A673 (cell line): Measurements from ENCODE around the gene ADAMTS14. TPM values are rescaled to one million over a fixed set of nuclear protein-coding genes. Genes with fewer than 3 reads are reported as not detected.

Experiments
- BruUV-seq: library from RNA; stranded (reverse); fragments of 400-500 nt; replicated peaks from 2 replicates; lab custom pipeline; 2021; lab: Mats Ljungman, UMichigan
- CTCF ChIA-PET: fragments of 300-600 bp; sonication (Branson Sonifier 250); formaldehyde crosslinking; loops from one replicate; lab custom pipeline; 2022; ENCODE audit warnings: antibody characterized with exemption; lab: Charles Lee
- POLR2A ChIA-PET: fragments of 300-600 bp; sonication (Branson Sonifier 250); formaldehyde crosslinking; loops from one replicate; lab custom pipeline; 2022; ENCODE audit warnings: antibody characterized with exemption; ENCODE audit not compliant: low non-redundant PET; lab: Charles Lee
- DNase-seq: peaks from one replicate; pipeline ENCODE4 v3.0.0-alpha.2; 2015; ENCODE audit warnings: low spot score
- H3K27ac ChIP-seq: fragments of 200-600 bp; sonication (generic); 2 replicates; pipeline ENCODE4 v1.5.1; 2016; ENCODE audit warnings: mixed run types, low read depth, mild to moderate bottlenecking, mixed read lengths, antibody characterized with exemption, low read length; ENCODE audit not compliant: poor library complexity, severe bottlenecking
- H3K27me3 ChIP-seq: fragments of 200-600 bp; sonication (generic); replicated peaks from 2 replicates; pipeline ENCODE4 v1.6.1; 2017; ENCODE audit warnings: mixed run types, low read depth, mild to moderate bottlenecking, mixed read lengths, antibody characterized with exemption, low read length; ENCODE audit not compliant: insufficient read depth, poor library complexity
- H3K36me3 ChIP-seq: fragments of 200-600 bp; sonication (generic); 2 replicates; pipeline ENCODE4 v1.6.1; 2016; ENCODE audit warnings: mixed run types, mild to moderate bottlenecking, mixed read lengths, antibody characterized with exemption, low read length; ENCODE audit not compliant: insufficient read depth, poor library complexity, severe bottlenecking
- H3K4me1 ChIP-seq: fragments of 200-600 bp; sonication (generic); 2 replicates; pipeline ENCODE4 v1.6.1; 2017; ENCODE audit warnings: mixed run types, mild to moderate bottlenecking, mixed read lengths, antibody characterized with exemption, low read length; ENCODE audit not compliant: insufficient read depth, poor library complexity, severe bottlenecking
- H3K4me3 ChIP-seq: fragments of 200-600 bp; sonication (generic); 2 replicates; pipeline ENCODE4 v1.5.1; 2016; ENCODE audit warnings: low read depth, mixed run types, mild to moderate bottlenecking, mixed read lengths, low read length; ENCODE audit not compliant: poor library complexity, severe bottlenecking
- H3K9me3 ChIP-seq: fragments of 200-600 bp; sonication (generic); 2 replicates; pipeline ENCODE4 v1.6.1; 2016; ENCODE audit warnings: mixed run types, low read depth, mild to moderate bottlenecking, mixed read lengths, antibody characterized with exemption, low read length; ENCODE audit not compliant: poor library complexity, severe bottlenecking
- CTCF ChIP-seq: fragments of 300-800, 200-600 bp; sonication (generic); conservative IDR thresholded peaks from 2 replicates; pipeline ENCODE4 v1.5.1; 2017; ENCODE audit warnings: low read depth, mild to moderate bottlenecking, antibody characterized with exemption, low read length, moderate library complexity, mixed read lengths
- EZH2 ChIP-seq: fragments of 200-600 bp; sonication (generic); IDR thresholded peaks from 2 replicates; pipeline ENCODE4 v1.6.1; 2017; ENCODE audit warnings: borderline replicate concordance, low read depth, mild to moderate bottlenecking, mixed read lengths, antibody characterized with exemption, low read length; ENCODE audit not compliant: poor library complexity, severe bottlenecking
- intact Hi-C: fragments of 100-400 bp; cut with micrococcal nuclease; formaldehyde crosslinking; loops from one replicate; pipeline ENCODE4 v1.10.0; 2022; ENCODE audit not compliant: unreplicated experiment
- total RNA-seq: library from RNA; stranded (reverse); gene quantifications from 2 replicates; pipeline ENCODE4 v1.2.3, GENCODE V29; 2021

The ADAMTS14 gene
- total RNA-seq, 1 experiment from 2014 or later = 0.21 TPM

GRCh38 chr10:70650718-70651117, 21.6 kb upstream of the ADAMTS14 start:
- H3K4me3 ChIP-seq = no peak overlapping the region
- BruUV-seq = no TSS peak
- H3K9me3 ChIP-seq = peaks cover 5% of the 10 kb centered on the region
- ChIA-PET CTCF (no interaction called here), POLR2A (no interaction called here)
- H3K36me3 ChIP-seq = no peaks in the 10 kb centered on the region
- TF ChIP-seq EZH2 (no peak), CTCF (no peak)
- no peaks in the 10 kb centered on the region for H3K27me3 ChIP-seq
- no peak for DNase-seq
- H3K4me1 ChIP-seq = no peaks in the 10 kb centered on the region
- no peak overlapping the region for H3K27ac ChIP-seq
- intact Hi-C loops = no loop called here

GRCh38 chr10:70651661-70652060, 20.6 kb upstream of the ADAMTS14 start:
- intact Hi-C loops = no loop called here
- H3K27ac ChIP-seq = no peak overlapping the region
- ChIA-PET POLR2A (no interaction called here), CTCF (interaction anchor here (0.5 kb wide), 1 partner anchor 57 kb away, joined by 5 read pairs; no protein-coding TSS in a partner anchor)
- BruUV-seq = no TSS peak
- DNase-seq = no peak
- H3K27me3 ChIP-seq = no peaks in the 10 kb centered on the region
- no peaks in the 10 kb centered on the region for H3K36me3 ChIP-seq
- H3K9me3 ChIP-seq = peaks cover 5% of the 10 kb centered on the region
- no peaks in the 10 kb centered on the region for H3K4me1 ChIP-seq
- H3K4me3 ChIP-seq = no peak overlapping the region
- no peak for TF ChIP-seq CTCF

- Histone ChIP-seq H3K27me3 (no peaks in the 10 kb centered on the region), H3K4me1 (no peaks in the 10 kb centered on the region), H3K36me3 (no peaks in the 10 kb centered on the region), H3K9me3 (peaks cover 5% of the 10 kb centered on the region), H3K27ac (no peak overlapping the region), H3K4me3 (no peak overlapping the region)
- no peak for TF ChIP-seq CTCF
- no peak for TF ChIP-seq EZH2
- CTCF ChIA-PET = no interaction called here
- intact Hi-C loops = no loop called here
- POLR2A ChIA-PET = interaction anchor here (0.5 kb wide), 1 partner anchor 13 kb away, joined by 5 read pairs; no protein-coding TSS in a partner anchor
- DNase-seq = no peak
- BruUV-seq = no TSS peak
Measured at GRCh38 chr10:70652761-70653657, 19.3 kb upstream of the ADAMTS14 start.
